NB4 (cell line): ENCODE results near the gene TMEM184A.

Experiments used
- MYC ChIP-seq: IDR thresholded peaks from 2 replicates; pipeline ENCODE4 v1.6.1; 2011; ENCODE audit warnings: low read depth, low read length
- POLR2A ChIP-seq: IDR thresholded peaks from 2 replicates; pipeline ENCODE4 v1.6.1; 2011; ENCODE audit warnings: mild to moderate bottlenecking; ENCODE audit not compliant: insufficient read length; ENCODE audit errors: extremely low read depth
- TF ChIP-seq, protein P1 (sequence below): IDR thresholded peaks from one replicate; pipeline ENCODE4 v1.5.1; 2012; ENCODE audit warnings: low read depth, low read length
- TF ChIP-seq, protein P2 (sequence below): IDR thresholded peaks from 2 replicates; pipeline ENCODE4 v1.6.1; 2011; ENCODE audit warnings: low read depth, low read length

DNA sequence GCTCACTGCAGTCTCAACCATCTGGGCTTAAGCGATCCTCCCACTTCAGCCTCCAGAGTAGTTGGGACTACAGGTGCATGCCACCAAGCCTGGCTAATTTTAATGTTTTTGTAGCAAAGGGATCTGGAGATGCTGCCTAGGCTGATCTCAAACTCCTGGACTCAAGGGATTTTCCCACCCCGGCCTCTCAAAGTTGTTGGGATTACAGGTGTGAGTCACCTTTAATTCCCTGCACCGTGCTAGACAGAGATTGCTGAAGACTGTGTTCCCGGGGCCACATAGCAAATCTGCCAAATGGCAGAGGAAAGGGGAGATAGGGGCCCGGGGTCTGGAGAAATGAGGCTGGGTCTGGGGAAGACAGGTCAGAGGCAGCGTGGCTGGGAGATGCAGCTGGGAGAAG lies 34.5 kb upstream of the TMEM184A start:
- TF ChIP-seq POLR2A (no peak), MYC (no peak)
- TF ChIP-seq, protein P1, sequence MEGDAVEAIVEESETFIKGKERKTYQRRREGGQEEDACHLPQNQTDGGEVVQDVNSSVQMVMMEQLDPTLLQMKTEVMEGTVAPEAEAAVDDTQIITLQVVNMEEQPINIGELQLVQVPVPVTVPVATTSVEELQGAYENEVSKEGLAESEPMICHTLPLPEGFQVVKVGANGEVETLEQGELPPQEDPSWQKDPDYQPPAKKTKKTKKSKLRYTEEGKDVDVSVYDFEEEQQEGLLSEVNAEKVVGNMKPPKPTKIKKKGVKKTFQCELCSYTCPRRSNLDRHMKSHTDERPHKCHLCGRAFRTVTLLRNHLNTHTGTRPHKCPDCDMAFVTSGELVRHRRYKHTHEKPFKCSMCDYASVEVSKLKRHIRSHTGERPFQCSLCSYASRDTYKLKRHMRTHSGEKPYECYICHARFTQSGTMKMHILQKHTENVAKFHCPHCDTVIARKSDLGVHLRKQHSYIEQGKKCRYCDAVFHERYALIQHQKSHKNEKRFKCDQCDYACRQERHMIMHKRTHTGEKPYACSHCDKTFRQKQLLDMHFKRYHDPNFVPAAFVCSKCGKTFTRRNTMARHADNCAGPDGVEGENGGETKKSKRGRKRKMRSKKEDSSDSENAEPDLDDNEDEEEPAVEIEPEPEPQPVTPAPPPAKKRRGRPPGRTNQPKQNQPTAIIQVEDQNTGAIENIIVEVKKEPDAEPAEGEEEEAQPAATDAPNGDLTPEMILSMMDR, result no peak
- TF ChIP-seq, protein P2, sequence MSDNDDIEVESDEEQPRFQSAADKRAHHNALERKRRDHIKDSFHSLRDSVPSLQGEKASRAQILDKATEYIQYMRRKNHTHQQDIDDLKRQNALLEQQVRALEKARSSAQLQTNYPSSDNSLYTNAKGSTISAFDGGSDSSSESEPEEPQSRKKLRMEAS, result no peak
